Measurements from ENCODE around the gene PTPRE. TPM values are rescaled to one million over a fixed set of nuclear protein-coding genes. Genes with fewer than 3 reads are reported as not detected.
"Not testable (repeated sequence)": the region's sequence is repeated elsewhere in the genome, so short reads cannot be mapped to it uniquely, and the experiment has no call there.

The PTPRE gene
- total RNA-seq, 1 donor from 2014 or later, result 13.8 TPM

DNA sequence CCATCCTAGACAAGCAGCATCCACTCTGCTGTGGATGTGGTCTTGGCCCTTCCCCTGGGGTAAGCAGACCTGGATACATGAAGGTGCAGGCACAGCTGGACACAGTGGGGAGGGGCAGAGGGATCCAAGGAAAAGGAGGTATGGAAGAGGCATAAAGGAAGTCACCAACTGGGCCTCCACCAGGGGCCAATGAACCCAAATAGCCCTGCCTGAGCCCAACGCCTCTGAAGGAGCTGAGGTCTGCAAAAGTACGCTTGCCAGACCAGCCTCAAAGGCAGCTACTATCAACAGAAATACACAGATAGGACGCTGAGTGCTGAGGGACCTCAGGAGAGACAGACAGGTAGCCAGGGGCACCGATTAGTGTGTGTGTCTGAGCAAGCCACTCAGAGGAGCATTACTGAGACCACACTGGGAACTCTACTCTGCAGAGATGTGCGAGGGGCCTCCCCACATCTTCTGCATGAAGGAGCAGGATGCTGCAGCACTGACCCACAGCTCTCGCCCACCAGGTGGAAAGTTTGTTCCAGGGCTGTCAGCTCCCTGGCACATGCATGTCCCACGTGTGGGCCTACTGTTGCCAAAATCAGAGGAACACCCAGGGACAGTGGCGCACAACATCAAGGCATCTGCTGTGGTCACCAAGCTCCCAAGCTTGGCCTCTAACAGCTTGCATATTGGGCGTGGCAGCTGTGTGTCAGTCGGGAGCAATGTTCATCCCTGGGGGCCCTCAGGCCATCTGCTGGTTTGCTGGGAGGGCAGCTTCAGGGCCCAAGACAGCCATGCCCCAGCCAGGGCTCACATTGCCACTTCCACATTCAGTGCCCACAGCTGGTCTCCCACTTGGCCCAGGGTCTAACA, 179.3 kb downstream of the PTPRE start:
- Histone ChIP-seq H3K4me1 (no peaks in the 10 kb centered on the region), H3K9me3 (replicated peaks) (no peaks in the 10 kb centered on the region), H3K36me3 (peaks cover 27% of the 10 kb centered on the region), H3K27me3 (ENCODE audit: low read depth) (peaks cover 29% of the 10 kb centered on the region), H3K27ac (replicated peaks) (no peak overlapping the region), H3K4me3 (no peak overlapping the region)
- TF ChIP-seq CTCF (IDR thresholded peaks at IDR 0.05; ENCODE audit: borderline replicate concordance), result no peak
- no peak for DNase-seq
- intact Hi-C loops (cut with micrococcal nuclease), result no loop called here

DNA sequence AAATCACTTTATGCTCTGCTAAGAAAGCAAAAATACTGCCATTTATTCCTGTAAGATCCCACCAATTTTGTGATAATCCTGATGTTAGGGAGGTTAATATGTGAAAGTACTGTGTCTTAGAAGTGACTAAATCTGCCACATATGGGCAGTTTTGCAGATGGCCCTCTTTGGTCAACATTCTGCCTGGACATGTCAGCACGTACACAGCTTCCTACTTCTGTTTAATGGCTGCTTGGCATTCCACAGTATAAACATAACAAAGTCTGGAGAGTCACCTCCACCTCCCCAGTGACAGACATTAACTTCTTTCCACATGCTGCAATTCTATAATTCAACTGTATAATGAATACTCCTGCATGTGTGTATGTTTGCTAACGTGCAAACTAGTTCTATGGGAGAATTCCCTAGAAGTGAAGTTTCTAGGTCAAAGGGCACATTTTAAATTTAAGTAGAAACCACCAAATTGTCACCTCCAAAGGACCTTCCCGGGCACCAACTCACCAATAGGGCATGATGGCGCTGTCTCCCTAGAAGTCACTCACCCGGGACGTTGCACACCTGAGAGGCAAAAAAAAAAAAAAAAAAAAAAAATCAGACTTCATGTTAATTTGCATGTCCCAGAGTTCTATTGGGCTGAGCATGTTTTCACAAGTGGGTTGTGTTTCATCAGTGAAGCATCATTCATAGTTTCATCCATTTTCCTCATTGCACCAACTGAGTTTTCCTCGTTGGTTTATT, 180.4 kb downstream of the PTPRE start:
- Histone ChIP-seq H3K4me1 (no peaks in the 10 kb centered on the region), H3K36me3 (peaks cover 21% of the 10 kb centered on the region), H3K4me3 (no peak overlapping the region), H3K27me3 (ENCODE audit: low read depth) (peaks cover 37% of the 10 kb centered on the region), H3K9me3 (replicated peaks) (no peaks in the 10 kb centered on the region), H3K27ac (replicated peaks) (no peak overlapping the region)
- TF ChIP-seq CTCF (IDR thresholded peaks at IDR 0.05; ENCODE audit: borderline replicate concordance), result no peak
- intact Hi-C loops (cut with micrococcal nuclease), result no loop called here
- no peak for DNase-seq

DNA sequence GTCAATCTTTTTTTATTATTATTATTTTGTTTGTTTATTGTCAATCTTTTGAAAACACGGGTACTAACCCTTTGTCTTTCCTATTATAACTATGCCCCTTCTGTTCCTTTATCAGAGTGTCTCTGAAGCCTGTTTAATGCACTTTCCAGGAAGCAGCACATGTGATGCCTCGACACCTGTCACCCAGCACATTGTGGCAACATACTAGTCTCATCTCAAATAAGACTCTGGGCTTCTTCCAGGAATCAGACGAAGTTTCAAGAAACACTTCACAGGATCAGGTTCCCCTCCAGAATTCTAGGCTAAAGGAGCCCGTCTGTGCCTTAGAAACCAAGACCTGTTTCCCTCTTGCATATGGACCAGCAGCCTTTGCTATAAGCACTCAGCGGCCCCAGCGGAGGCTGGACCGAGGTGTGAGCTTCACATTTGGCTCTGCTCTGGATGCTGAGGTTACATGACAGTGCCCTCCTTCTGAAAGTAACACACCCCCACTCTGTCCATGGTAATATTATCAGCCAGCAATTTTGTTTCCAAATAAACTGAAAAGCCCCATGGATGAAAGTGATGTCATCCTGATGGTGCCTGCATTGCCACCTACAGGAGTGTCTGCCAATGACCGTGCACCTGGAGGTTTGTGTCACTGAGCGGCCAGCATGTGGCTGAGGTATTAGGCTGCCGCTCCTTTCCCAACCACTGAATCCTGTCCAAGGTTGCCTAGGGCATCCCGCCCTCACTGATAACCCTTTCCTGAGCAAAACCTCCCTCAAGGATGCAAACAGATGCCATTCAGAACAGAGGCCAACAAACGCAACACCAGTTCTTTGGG, 181.2 kb downstream of the PTPRE start:
- H3K27me3 ChIP-seq (ENCODE audit: low read depth), result peaks cover 43% of the 10 kb centered on the region
- peaks cover 20% of the 10 kb centered on the region for H3K36me3 ChIP-seq
- no peak for DNase-seq
- TF ChIP-seq CTCF (IDR thresholded peaks at IDR 0.05; ENCODE audit: borderline replicate concordance), result no peak
- no peak overlapping the region for H3K27ac ChIP-seq (replicated peaks)
- H3K4me3 ChIP-seq, result no peak overlapping the region
- no peaks in the 10 kb centered on the region for H3K4me1 ChIP-seq
- no peaks in the 10 kb centered on the region for H3K9me3 ChIP-seq (replicated peaks)
- intact Hi-C loops (cut with micrococcal nuclease), result no loop called here

GRCh38 chr10:128091636-128092210, 184.8 kb downstream of the PTPRE start:
- Histone ChIP-seq H3K27ac (replicated peaks) (no peak overlapping the region), H3K36me3 (no peaks in the 10 kb centered on the region), H3K9me3 (replicated peaks) (no peaks in the 10 kb centered on the region), H3K4me3 (no peak overlapping the region), H3K27me3 (ENCODE audit: low read depth) (peaks cover 50% of the 10 kb centered on the region), H3K4me1 (no peaks in the 10 kb centered on the region)
- DNase-seq, result no peak
- no peak for TF ChIP-seq CTCF (IDR thresholded peaks at IDR 0.05; ENCODE audit: borderline replicate concordance)
- intact Hi-C loops (cut with micrococcal nuclease), result no loop called here

GRCh38 chr10:128092454-128092853, 185.6 kb downstream of the PTPRE start:
- Histone ChIP-seq H3K9me3 (replicated peaks) (no peaks in the 10 kb centered on the region), H3K4me1 (no peaks in the 10 kb centered on the region), H3K36me3 (no peaks in the 10 kb centered on the region), H3K27me3 (ENCODE audit: low read depth) (peaks cover 58% of the 10 kb centered on the region), H3K27ac (replicated peaks) (no peak overlapping the region), H3K4me3 (no peak overlapping the region)
- DNase-seq, result no peak
- TF ChIP-seq CTCF (IDR thresholded peaks at IDR 0.05; ENCODE audit: borderline replicate concordance), result no peak
- intact Hi-C loops (cut with micrococcal nuclease), result no loop called here

- H3K9me3 ChIP-seq (replicated peaks); H3K4me3 ChIP-seq; intact Hi-C loops (cut with micrococcal nuclease); H3K4me1 ChIP-seq; DNase-seq; H3K27ac ChIP-seq (replicated peaks); H3K36me3 ChIP-seq: not testable (repeated sequence)
- peaks cover 54% of the 10 kb centered on the region for H3K27me3 ChIP-seq (ENCODE audit: low read depth)
These were observed 187.7 kb downstream of the PTPRE start for GRCh38 chr10:128094596-128094995.
